HepG2 (cell line): ENCODE data around the gene EMID1. TPM values are rescaled to one million over a fixed set of nuclear protein-coding genes. Genes with fewer than 3 reads are reported as not detected.

Experiments used
- ATF3 ChIP-seq: sonication (generic); formaldehyde crosslinking; IDR thresholded peaks from 2 replicates; pipeline ENCODE4 v1.4.0; 2020; ENCODE audit warnings: missing genetic modification reagents
- FOXP1 ChIP-seq, 2 experiments: fragments of 450-650 bp in 1 of 2; IDR thresholded peaks; 2 replicates each; pipeline ENCODE4 v1.6.1; 2017 to 2018; ENCODE audit warnings: antibody characterized with exemption in 1 of 2
- MNT ChIP-seq: fragments of 450-650 bp; IDR thresholded peaks from 2 replicates; pipeline ENCODE4 v1.6.1; 2016
- NFIC ChIP-seq: IDR thresholded peaks from 2 replicates; pipeline ENCODE4 v1.6.1; 2012; ENCODE audit warnings: mild to moderate bottlenecking, low read length, inconsistent platforms
- NR2C2 ChIP-seq: sonication (generic); formaldehyde crosslinking; IDR thresholded peaks from 2 replicates; pipeline ENCODE4 v1.4.0; 2020; ENCODE audit warnings: missing genetic modification reagents, mild to moderate bottlenecking, moderate library complexity, borderline replicate concordance
- PRDM10 ChIP-seq: sonication (generic); formaldehyde crosslinking; IDR thresholded peaks from 2 replicates; pipeline ENCODE4 v1.4.0; 2020; ENCODE audit warnings: low read depth, missing genetic modification reagents
- RBM39 ChIP-seq: fragments of 200-400 bp; formaldehyde crosslinking; IDR thresholded peaks from one replicate; pipeline ENCODE4 v1.6.1; 2018; ENCODE audit warnings: antibody characterized with exemption, mild to moderate bottlenecking, low read depth, low read length; ENCODE audit not compliant: poor library complexity, severe bottlenecking
- RXRA ChIP-seq: sonication (generic); formaldehyde crosslinking; IDR thresholded peaks from 2 replicates; pipeline ENCODE4 v1.5.1; 2020; ENCODE audit warnings: missing genetic modification reagents
- TBX3 ChIP-seq: fragments of 450-650 bp; IDR thresholded peaks from 2 replicates; pipeline ENCODE4 v1.6.1; 2017; ENCODE audit warnings: antibody characterized with exemption, mild to moderate bottlenecking, inconsistent platforms, borderline replicate concordance
- UBTF ChIP-seq: sonication (generic); formaldehyde crosslinking; IDR thresholded peaks from 2 replicates; pipeline ENCODE4 v1.4.0; 2020; ENCODE audit warnings: mild to moderate bottlenecking, missing genetic modification reagents
- ZBTB26 ChIP-seq: IDR thresholded peaks from 2 replicates; pipeline ENCODE4 v1.6.1; 2016; ENCODE audit warnings: missing compliant biosample characterization, missing genetic modification reagents, borderline replicate concordance
- ZMYM2 ChIP-seq: sonication (generic); formaldehyde crosslinking; IDR thresholded peaks from 2 replicates; pipeline ENCODE4 v1.8.0; 2022; ENCODE audit warnings: mild to moderate bottlenecking, missing genetic modification reagents
- ZNF121 ChIP-seq: sonication (generic); formaldehyde crosslinking; IDR thresholded peaks from 2 replicates; pipeline ENCODE4 v1.5.0; 2020; ENCODE audit warnings: mild to moderate bottlenecking, missing genetic modification reagents
- ZNF205 ChIP-seq: IDR thresholded peaks from 2 replicates; pipeline ENCODE4 v1.6.1; 2018; ENCODE audit warnings: missing biosample characterization, missing genetic modification reagents
- ZNF3 ChIP-seq: IDR thresholded peaks from 2 replicates; pipeline ENCODE4 v1.7.0; 2017; ENCODE audit warnings: inconsistent platforms
- ZNF546 ChIP-seq: sonication (generic); formaldehyde crosslinking; conservative IDR thresholded peaks from 2 replicates; pipeline ENCODE4 v1.8.1; 2023; ENCODE audit warnings: mild to moderate bottlenecking, missing genetic modification reagents
- ZNF550 ChIP-seq: sonication (generic); formaldehyde crosslinking; IDR thresholded peaks from 2 replicates; pipeline ENCODE4 v1.4.0; 2020; ENCODE audit warnings: mild to moderate bottlenecking, missing genetic modification reagents, borderline replicate concordance
- ZNF614 ChIP-seq: IDR thresholded peaks from 2 replicates; pipeline ENCODE4 v1.6.1; 2018; ENCODE audit warnings: missing biosample characterization, missing genetic modification reagents, inconsistent platforms, borderline replicate concordance
- ZNF720 ChIP-seq: sonication (generic); formaldehyde crosslinking; IDR thresholded peaks from 2 replicates; pipeline ENCODE4 v1.4.0; 2020; ENCODE audit warnings: missing genetic modification reagents
- polyA plus RNA-seq, 8 experiments: library from polyadenylated mRNA; depleted of rRNA in 3 of 8; stranded (reverse) in 7 of 8; unstranded in 1 of 8; fragments of >200 nt; fragmentation: Illumina TruSeq in 4 of 8; extraction: Trizol in 4 of 8; gene quantifications; 2 replicates each; pipeline versions ENCODE4 v1.2.1 to v1.2.3, GENCODE V29; 2011 to 2016; ENCODE audit warnings: low read depth in 4 of 8, missing spikeins in 1 of 8, mixed read lengths in 1 of 8; ENCODE audit not compliant: insufficient read depth in 1 of 8
- total RNA-seq, 5 experiments: library from RNA; depleted of rRNA; stranded (reverse); fragments of >200 nt; fragmentation: Illumina TruSeq; extraction: Trizol; gene quantifications; 2 replicates each; pipeline ENCODE4 v1.2.3, GENCODE V29; 2016; ENCODE audit warnings: low read depth in 1 of 5

The EMID1 gene
- total and polyA plus RNA-seq, 2 of the 13 experiments (the other 11 are each of a cell fraction or from before 2014, with no cell fraction given), result 0.45 to 0.82 TPM

- TF ChIP-seq ZNF614 (CRISPR knock-in tag) (0 out of 2 replicates have a peak, but pooled peaks have one; percentile 57), ZNF550 (CRISPR knock-in tag) (no peak), RBM39 (no peak), ZMYM2 (CRISPR knock-in tag) (no peak), TBX3 (no peak), ZNF121 (CRISPR knock-in tag) (peak; percentile 48), NR2C2 (CRISPR knock-in tag) (peak; percentile 22; the same call in 1 of the 2 replicates), UBTF (CRISPR knock-in tag) (peak; percentile 30; the same call in 1 of the 2 replicates), FOXP1 (IDR thresholded peaks at IDR 0.05) (no peak), FOXP1 (CRISPR knock-in tag; IDR thresholded peaks at IDR 0.05) (no peak), RXRA (peak; percentile 41), ZNF205 (CRISPR knock-in tag) (0 out of 2 replicates have a peak, but pooled peaks have one; percentile 29), ZNF3 (CRISPR knock-in tag) (no peak), MNT (peak; percentile 17; the same call in 1 of the 2 replicates), ZNF546 (no peak), ZBTB26 (CRISPR knock-in tag) (no peak), NFIC (no peak), ZNF720 (CRISPR knock-in tag) (no peak), PRDM10 (peak; percentile 63), ATF3 (CRISPR knock-in tag) (no peak)
Measured at GRCh38 chr22:29231971-29232959, 26.6 kb downstream of the EMID1 start (continued).
